HEK293T (cell line): ENCODE measurements around the gene ARX.

Experiments
- ARNT ChIP-seq: fragments of 450-650 bp; IDR thresholded peaks from 2 replicates; pipeline ENCODE4 v1.6.1; 2017; ENCODE audit warnings: mild to moderate bottlenecking
- FOXA1 ChIP-seq: fragments of 450-650 bp; IDR thresholded peaks from 2 replicates; pipeline ENCODE4 v1.6.1; 2016; ENCODE audit warnings: mild to moderate bottlenecking
- FOXK2 ChIP-seq: fragments of 450-650 bp; IDR thresholded peaks from 2 replicates; pipeline ENCODE4 v1.6.1; 2016; ENCODE audit warnings: mild to moderate bottlenecking
- FOXM1 ChIP-seq: fragments of 450-650 bp; IDR thresholded peaks from 2 replicates; pipeline ENCODE4 v1.6.1; 2017; ENCODE audit warnings: mild to moderate bottlenecking, borderline replicate concordance
- LEF1 ChIP-seq: fragments of 450-650 bp; IDR thresholded peaks from 2 replicates; pipeline ENCODE4 v1.6.1; 2017; ENCODE audit warnings: mild to moderate bottlenecking, borderline replicate concordance
- NFRKB ChIP-seq: fragments of 450-650 bp; IDR thresholded peaks from 2 replicates; pipeline ENCODE4 v1.6.1; 2016; ENCODE audit warnings: mild to moderate bottlenecking, moderate library complexity
- SP1 ChIP-seq: fragments of 450-650 bp; IDR thresholded peaks from 2 replicates; pipeline ENCODE4 v1.6.1; 2017
- SUZ12 ChIP-seq: fragments of 450-650 bp; IDR thresholded peaks from 2 replicates; pipeline ENCODE4 v1.6.1; 2016; ENCODE audit warnings: mild to moderate bottlenecking
- TARDBP ChIP-seq: fragments of 450-650 bp; IDR thresholded peaks from 2 replicates; pipeline ENCODE4 v1.6.1; 2016
- ZNF384 ChIP-seq: fragments of 450-650 bp; IDR thresholded peaks from 2 replicates; pipeline ENCODE4 v1.6.1; 2016
- TF ChIP-seq, protein P1 (sequence below): fragments of 450-650 bp; IDR thresholded peaks from 2 replicates; pipeline ENCODE4 v1.6.1; 2016

- TF ChIP-seq NFRKB (no peak), SUZ12 (no peak), FOXM1 (no peak), LEF1 (no peak), FOXK2 (no peak), FOXA1 (no peak), TARDBP (no peak), ARNT (no peak), SP1 (no peak), ZNF384 (no peak)
- TF ChIP-seq, protein P1, sequence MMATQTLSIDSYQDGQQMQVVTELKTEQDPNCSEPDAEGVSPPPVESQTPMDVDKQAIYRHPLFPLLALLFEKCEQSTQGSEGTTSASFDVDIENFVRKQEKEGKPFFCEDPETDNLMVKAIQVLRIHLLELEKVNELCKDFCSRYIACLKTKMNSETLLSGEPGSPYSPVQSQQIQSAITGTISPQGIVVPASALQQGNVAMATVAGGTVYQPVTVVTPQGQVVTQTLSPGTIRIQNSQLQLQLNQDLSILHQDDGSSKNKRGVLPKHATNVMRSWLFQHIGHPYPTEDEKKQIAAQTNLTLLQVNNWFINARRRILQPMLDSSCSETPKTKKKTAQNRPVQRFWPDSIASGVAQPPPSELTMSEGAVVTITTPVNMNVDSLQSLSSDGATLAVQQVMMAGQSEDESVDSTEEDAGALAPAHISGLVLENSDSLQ = peak; percentile 82
Measured at GRCh38 chrX:25019707-25020390, 4.1 kb upstream of the ARX start.
